SK-MEL-5 (cell line): ENCODE data around the gene LRRC37B. TPM values are rescaled to one million over a fixed set of nuclear protein-coding genes. Genes with fewer than 3 reads are reported as not detected.
"Not testable (repeated sequence)": the region's sequence is repeated elsewhere in the genome, so short reads cannot be mapped to it uniquely, and the experiment has no call there.

ENCODE experiments used
- DNase-seq: peaks from one replicate; pipeline ENCODE4 v3.0.0-alpha.2; 2016; ENCODE audit warnings: low read depth, low spot score
- in situ Hi-C: cut with HindIII; loops from 2 replicates; pipeline ENCODE4 v1.10.0; 2016; ENCODE audit warnings: low sequenced_read_pairs, high pct_unique_total_duplicates, low pct_unique_long_range_greater_than_20kb
- total RNA-seq: library from RNA; depleted of rRNA; stranded (reverse); fragments of >200 nt; shearing (Covaris generic); gene quantifications from 2 replicates; pipeline ENCODE4 v1.2.3, GENCODE V29; 2014

The LRRC37B gene
- total RNA-seq, 1 experiment from 2014 or later: 11.8 TPM

DNA sequence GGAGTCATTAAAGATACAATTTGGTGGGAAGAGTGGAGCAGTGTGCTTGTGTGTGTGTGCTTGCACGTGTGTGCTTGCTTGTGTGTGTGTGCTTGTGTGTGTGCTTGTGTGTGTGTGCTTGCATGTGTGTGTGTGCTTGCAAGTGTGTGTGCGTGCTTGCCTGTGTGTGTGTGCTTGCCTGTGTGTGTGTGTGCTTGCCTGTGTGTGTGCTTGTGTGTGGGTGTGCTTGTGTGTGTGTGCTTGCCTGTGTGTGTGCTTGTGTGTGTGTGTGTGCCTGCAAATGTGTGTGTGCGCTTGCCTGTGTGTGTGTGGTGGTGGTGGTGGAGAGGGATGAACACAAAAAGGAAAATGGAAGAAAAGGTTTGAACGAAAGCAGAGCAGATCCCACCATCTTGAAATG, 20.1 kb downstream of the LRRC37B start:
- in situ Hi-C loops, DNase-seq: not testable (repeated sequence)

GRCh38 chr17:32033223-32033622, 26.0 kb downstream of the LRRC37B start:
- in situ Hi-C loops: no loop called here
- DNase-seq: no peak

GRCh38 chr17:32033812-32034211, 26.6 kb downstream of the LRRC37B start:
- in situ Hi-C loops, DNase-seq: not testable (repeated sequence)

GRCh38 chr17:32040246-32040645, 33.1 kb downstream of the LRRC37B start:
- in situ Hi-C loops, DNase-seq: not testable (repeated sequence)

- DNase-seq, in situ Hi-C loops: not testable (repeated sequence)
These were observed 34.2 kb downstream of the LRRC37B start for GRCh38 chr17:32041306-32041875.

- in situ Hi-C loops, DNase-seq: not testable (repeated sequence)
These were observed 35.1 kb downstream of the LRRC37B start for GRCh38 chr17:32042266-32042665.

DNA sequence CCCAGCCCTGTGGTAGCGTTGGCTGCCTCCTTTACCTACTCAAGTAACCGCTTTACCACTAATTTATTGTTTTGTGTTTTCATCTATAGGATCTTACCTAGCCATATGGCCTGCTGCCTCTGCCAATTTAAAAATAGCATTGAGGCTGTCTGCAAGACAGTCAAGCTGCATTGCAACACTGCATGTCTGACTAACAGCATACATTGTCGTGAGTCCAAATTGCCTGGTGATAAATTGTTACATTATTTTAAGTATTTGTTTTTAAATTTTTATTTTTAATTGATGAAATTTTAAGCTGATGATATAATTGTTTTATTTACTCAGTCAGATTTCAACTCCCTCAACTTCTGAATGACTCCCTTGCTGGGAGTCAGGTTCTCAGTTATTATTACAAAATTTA, 38.4 kb downstream of the LRRC37B start:
- in situ Hi-C loops, DNase-seq: not testable (repeated sequence)

DNA sequence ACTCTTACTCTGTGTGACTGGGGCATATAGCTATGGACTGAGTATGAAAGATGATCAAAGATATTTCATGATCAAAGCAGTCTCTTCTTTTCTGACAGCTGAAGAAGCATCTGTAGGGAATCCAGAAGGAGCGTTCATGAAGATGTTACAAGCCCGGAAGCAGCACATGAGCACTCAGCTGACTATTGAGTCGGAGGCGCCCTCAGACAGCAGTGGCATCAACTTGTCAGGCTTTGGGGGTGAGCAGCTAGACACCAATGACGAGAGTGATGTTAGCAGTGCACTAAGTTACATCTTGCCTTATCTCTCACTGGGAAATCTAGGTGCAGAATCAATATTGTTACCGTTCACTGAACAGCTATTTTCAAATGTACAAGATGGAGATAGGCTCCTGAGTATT, 40.5 kb downstream of the LRRC37B start:
- DNase-seq, in situ Hi-C loops: not testable (repeated sequence)

DNA sequence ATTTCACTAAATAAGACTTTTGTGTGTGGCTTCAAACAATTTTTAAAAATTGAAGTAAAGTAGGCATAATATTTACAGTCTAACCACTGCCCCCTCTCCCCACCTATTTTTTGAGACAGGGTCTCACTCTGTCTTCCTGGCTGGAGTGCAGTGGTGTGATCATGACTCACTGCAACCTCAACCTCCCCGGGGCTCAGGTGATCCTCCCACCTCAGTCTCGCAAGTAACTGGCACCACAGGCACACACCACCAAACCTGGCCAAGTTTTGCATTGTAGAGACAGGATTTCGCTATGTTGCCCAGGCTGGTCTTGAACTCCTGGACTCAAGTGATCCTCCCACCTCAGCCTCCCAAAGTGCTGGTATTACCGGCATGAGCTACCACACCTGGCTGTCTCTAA, 47.8 kb downstream of the LRRC37B start:
- DNase-seq, in situ Hi-C loops: not testable (repeated sequence)

GRCh38 chr17:32055425-32055824, 48.2 kb downstream of the LRRC37B start:
- in situ Hi-C loops, DNase-seq: not testable (repeated sequence)

GRCh38 chr17:32056500-32056899, 49.3 kb downstream of the LRRC37B start:
- in situ Hi-C loops: not testable (repeated sequence)

GRCh38 chr17:32057460-32058105, 50.4 kb downstream of the LRRC37B start:
- in situ Hi-C loops: not testable (repeated sequence)

More at GRCh38 chr17:32056500-32056899, 49.3 kb downstream of the LRRC37B start:
- DNase-seq: not testable (repeated sequence)

DNA sequence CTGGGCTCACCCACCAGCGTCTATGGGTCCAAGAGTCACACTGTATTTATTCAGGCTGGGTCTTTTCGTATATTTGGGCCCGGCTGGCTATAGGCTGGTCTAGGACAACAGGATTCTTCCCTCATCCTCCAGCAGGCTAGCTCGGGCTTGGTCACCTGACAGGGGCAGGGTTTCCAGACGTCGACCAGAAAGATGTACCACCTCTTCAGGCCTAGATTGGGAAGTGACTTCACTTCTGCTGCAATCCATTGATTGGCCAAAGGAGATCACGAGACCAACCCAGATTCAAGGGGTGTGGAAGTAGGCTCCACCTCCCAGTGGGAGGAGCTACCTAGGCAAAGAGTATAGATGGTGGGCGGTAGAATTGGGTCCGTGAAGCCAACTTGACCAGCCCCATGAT, 53.5 kb downstream of the LRRC37B start:
- in situ Hi-C loops, DNase-seq: not testable (repeated sequence)

More at GRCh38 chr17:32057460-32058105, 50.4 kb downstream of the LRRC37B start:
- DNase-seq: not testable (repeated sequence)

DNA sequence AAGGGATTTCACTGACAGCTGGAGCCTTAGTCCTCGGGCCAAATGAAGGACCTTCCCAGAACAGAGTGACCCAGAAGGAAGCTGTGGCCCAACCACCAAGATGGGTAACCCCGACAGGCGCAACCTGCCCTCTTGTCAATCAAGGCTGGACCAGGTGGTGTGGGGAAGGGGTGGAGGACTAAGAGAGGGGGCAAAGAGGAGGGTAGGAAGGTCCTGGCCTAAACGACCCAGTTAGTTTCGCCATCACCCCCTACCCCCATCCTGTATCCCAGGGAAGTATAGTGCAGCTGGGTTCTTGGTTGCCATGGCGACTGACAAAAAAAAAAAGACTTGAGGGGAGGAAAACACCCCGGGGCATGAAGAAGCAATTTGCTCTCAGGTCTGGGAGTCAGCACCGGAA, 54.7 kb downstream of the LRRC37B start:
- in situ Hi-C loops, DNase-seq: not testable (repeated sequence)

- in situ Hi-C loops, DNase-seq: not testable (repeated sequence)
These were observed 56.9 kb downstream of the LRRC37B start for GRCh38 chr17:32064091-32064490.

DNA sequence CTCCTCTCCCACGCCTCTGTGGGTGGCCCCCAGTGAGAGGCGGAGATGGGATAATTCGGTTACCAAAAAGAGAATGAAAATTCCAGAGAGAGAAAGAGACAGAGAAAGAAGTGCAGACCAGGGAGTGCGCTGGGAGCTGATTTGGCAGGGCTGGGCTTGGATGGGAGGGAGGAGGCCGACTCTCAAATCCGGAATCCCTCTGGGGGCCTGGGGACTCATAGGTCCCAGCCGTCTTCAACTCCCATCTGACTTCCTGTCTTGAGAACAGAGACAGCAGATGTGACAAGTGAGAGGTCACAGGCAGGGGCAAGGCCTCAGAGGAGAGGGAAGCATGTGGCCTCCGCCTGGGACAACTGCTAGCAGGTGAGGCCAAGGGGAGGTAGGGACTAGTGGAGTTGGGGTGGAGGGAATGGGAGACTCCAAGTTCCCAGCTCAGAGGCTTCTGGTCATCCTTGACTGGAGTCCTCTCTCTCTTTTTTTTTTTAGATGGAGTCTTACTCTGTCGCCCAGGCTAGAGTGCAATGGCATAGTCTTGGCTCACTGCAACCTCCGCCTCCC, 59.0 kb downstream of the LRRC37B start:
- in situ Hi-C loops, DNase-seq: not testable (repeated sequence)

DNA sequence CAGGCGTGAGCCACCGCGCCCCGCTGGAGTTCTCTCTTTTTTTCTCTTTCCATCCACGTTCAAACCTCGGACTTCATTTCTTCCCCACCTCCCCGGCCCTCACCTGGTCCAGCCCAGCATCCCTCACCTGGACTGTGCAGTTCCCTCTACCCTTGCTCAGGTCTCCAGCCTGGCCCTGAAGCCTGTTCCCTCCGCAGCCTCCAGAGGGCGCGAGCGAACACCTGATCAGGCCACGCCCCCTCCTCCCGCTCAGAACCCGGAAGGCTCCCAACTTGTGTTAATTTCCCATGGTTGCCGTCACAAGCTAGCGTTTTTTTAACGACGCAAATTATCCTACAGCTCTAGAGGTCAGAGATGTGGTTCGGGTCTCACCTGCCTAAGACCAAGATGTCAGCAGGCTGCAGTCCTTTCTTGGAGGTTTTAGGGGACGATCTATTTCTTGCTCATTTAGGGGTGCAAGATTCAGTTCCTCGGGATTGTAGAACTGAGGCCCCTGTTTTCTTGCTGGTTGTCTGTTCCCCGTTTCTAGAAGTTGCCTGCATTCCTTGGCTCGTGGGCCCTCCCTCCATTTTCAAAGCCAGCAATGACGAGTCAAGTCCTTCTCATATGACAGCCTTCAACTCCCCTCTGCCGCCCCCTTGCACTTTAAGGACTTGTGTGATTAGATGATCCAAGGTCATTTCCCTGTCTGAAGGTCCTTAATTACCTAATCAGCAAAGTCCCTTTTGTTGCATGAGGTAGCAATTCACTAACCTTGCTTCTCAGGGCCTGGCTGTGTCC, 59.9 kb downstream of the LRRC37B start:
- in situ Hi-C loops, DNase-seq: not testable (repeated sequence)

DNA sequence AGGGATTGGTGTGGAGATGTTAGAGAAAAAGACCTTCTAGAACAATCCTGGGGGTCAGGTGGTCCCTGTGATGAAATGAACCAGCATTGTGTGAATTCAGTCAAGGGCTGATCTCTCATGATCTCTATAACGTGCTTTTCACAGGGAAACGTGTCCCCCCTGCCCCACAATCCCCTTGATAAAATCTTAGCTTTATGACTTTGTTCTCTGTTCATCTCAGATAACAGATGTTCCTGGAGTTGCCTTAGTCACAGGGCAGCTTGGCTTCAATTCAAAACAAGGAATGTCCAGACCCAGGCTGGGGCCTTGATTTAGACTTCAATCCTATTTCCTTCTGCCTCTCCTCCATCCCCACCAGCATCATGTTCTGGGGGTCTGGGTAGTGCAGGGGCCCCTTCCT, 61.9 kb downstream of the LRRC37B start:
- DNase-seq: not testable (repeated sequence)

More for the DNA sequence above, 61.9 kb downstream of the LRRC37B start:
- in situ Hi-C loops: not testable (repeated sequence)
